Left lung (tissue), 10 donors: ENCODE results near the gene M1AP. TPM values are rescaled to one million over a fixed set of nuclear protein-coding genes. Genes with fewer than 3 reads are reported as not detected.
A peak's percentile ranks its signal among the peaks of the same experiment; 100 is the strongest.

Experiments used
- ATAC-seq: fragments of 200-7000 bp; cut with Tn5 transposase; one replicate; pipeline ENCODE4 v1.9.1; 2020; ENCODE audit warnings: moderate library complexity
- DNase-seq, 4 donors: peaks; one replicate each; pipeline ENCODE4 v3.0.0-alpha.2; 2013 to 2020
- H3K27ac ChIP-seq, 2 donors: fragments of 200-600 bp; sonication (generic) in 1 of 2; one replicate each; pipeline versions ENCODE4 v1.5.0 to v1.8.0; 2020 to 2021
- H3K27me3 ChIP-seq, 2 donors: fragments of 200-600 bp; sonication (generic) in 1 of 2; one replicate each; pipeline versions ENCODE4 v1.5.0 to v1.8.0; 2020 to 2021
- H3K36me3 ChIP-seq, 2 donors: fragments of 200-600 bp; sonication (generic) in 1 of 2; one replicate each; pipeline versions ENCODE4 v1.5.0 to v1.8.0; 2020 to 2021
- H3K4me1 ChIP-seq, 2 donors: fragments of 200-600 bp; one replicate each; pipeline ENCODE4 v1.8.0; 2021
- H3K4me3 ChIP-seq, 2 donors: fragments of 200-600 bp; sonication (generic) in 1 of 2; one replicate each; pipeline versions ENCODE4 v1.5.0 to v1.8.0; 2020 to 2021; ENCODE audit warnings: mild to moderate bottlenecking in 1 of 2
- H3K9me3 ChIP-seq, 2 donors: fragments of 200-600 bp; sonication (generic) in 1 of 2; one replicate each; pipeline versions ENCODE4 v1.5.0 to v1.8.0; 2020 to 2021
- CTCF ChIP-seq, 2 donors: fragments of 200-600 bp; sonication (generic) in 1 of 2; IDR thresholded peaks; one replicate each; pipeline versions ENCODE4 v1.5.0 to v1.8.0; 2021; ENCODE audit warnings: antibody characterized with exemption in 2 of 2
- intact Hi-C, 2 donors: fragments of 100-400 bp; cut with DNase I; formaldehyde crosslinking; loops; one replicate each; pipeline versions ENCODE4 v1.11.2 to v1.14.2; 2022
- polyA plus RNA-seq, 6 donors: library from polyadenylated mRNA; unstranded; fragments of 120-200 nt; gene quantifications; one replicate each; pipeline ENCODE4 v1.2.1, GENCODE V29; 2013; ENCODE audit not compliant: insufficient read length in 6 of 6
- total RNA-seq, 2 donors: library from RNA; stranded (reverse); fragmentation: NEBNext Ultra II Directional; extraction: Animal tissue kit (Norgen Biotek cat#: 25700); gene quantifications; one replicate each; pipeline ENCODE4 v1.2.1, GENCODE V29; 2021
- donor health status: DM: no; HTN: yes; CAD: no.
- donor health status: DM: no; HTN: no; CAD: no.

M1AP gene
- total and polyA plus RNA-seq, 8 donors: 0.14 to 1.1 (median 0.36) TPM

GRCh38 chr2:74560591-74560990, 87.5 kb downstream of the M1AP start:
- ATAC-seq: no peak
- Histone ChIP-seq H3K27me3 (peaks cover 0 to 7% of the 10 kb centered on the region in 2 donors), H3K27ac (no peak overlapping the region), H3K36me3 (peaks cover 0 to 11% of the 10 kb centered on the region in 2 donors), H3K4me1 (peaks cover 0 to 31% of the 10 kb centered on the region in 2 donors), H3K9me3 (no peaks in the 10 kb centered on the region), H3K4me3 (no peak overlapping the region)
- no peak for DNase-seq
- TF ChIP-seq CTCF (IDR thresholded peaks at IDR 0.05): no peak
- intact Hi-C loops: no loop called here

GRCh38 chr2:74559912-74560311, 88.2 kb downstream of the M1AP start:
- Histone ChIP-seq H3K27me3 (peaks cover 0 to 7% of the 10 kb centered on the region in 2 donors), H3K9me3 (no peaks in the 10 kb centered on the region), H3K4me3 (no peak overlapping the region), H3K4me1 (peaks cover 6 to 38% of the 10 kb centered on the region in 2 donors), H3K27ac (no peak overlapping the region), H3K36me3 (peaks cover 0 to 11% of the 10 kb centered on the region in 2 donors)
- ATAC-seq: no peak
- no peak for TF ChIP-seq CTCF (IDR thresholded peaks at IDR 0.05)
- intact Hi-C loops: no loop called here
- no peak for DNase-seq

GRCh38 chr2:74558284-74559230, 89.6 kb downstream of the M1AP start:
- intact Hi-C loops: no loop called here
- no peak for TF ChIP-seq CTCF (IDR thresholded peaks at IDR 0.05)

GRCh38 chr2:74556831-74557370, 91.2 kb downstream of the M1AP start:
- H3K4me3 ChIP-seq: no peak overlapping the region
- DNase-seq: no peak
- H3K36me3 ChIP-seq: peaks cover 0 to 11% of the 10 kb centered on the region in 2 donors
- intact Hi-C loops: no loop called here
- peaks cover 0 to 7% of the 10 kb centered on the region in 2 donors for H3K27me3 ChIP-seq
- no peak for ATAC-seq
- H3K4me1 ChIP-seq: peaks cover 13 to 47% of the 10 kb centered on the region in 2 donors
- TF ChIP-seq CTCF (IDR thresholded peaks at IDR 0.05): no peak
- no peaks in the 10 kb centered on the region for H3K9me3 ChIP-seq
- peak overlapping the region in 1 of 2 donors; percentile 28 for H3K27ac ChIP-seq

More at GRCh38 chr2:74558284-74559230, 89.6 kb downstream of the M1AP start:
- peaks cover 7 to 41% of the 10 kb centered on the region in 2 donors for H3K4me1 ChIP-seq
- no peak overlapping the region for H3K4me3 ChIP-seq
- H3K27me3 ChIP-seq: peaks cover 0 to 7% of the 10 kb centered on the region in 2 donors
- H3K9me3 ChIP-seq: no peaks in the 10 kb centered on the region
- no peak for DNase-seq
- ATAC-seq: no peak
- peaks cover 0 to 11% of the 10 kb centered on the region in 2 donors for H3K36me3 ChIP-seq
- peak overlapping the region in 1 of 2 donors; percentile 57 for H3K27ac ChIP-seq

GRCh38 chr2:74556159-74556558, 92.0 kb downstream of the M1AP start:
- intact Hi-C loops: no loop called here
- no peaks in the 10 kb centered on the region for H3K9me3 ChIP-seq
- H3K27ac ChIP-seq: peak overlapping the region; percentile 33 to 93
- peaks cover 13 to 47% of the 10 kb centered on the region in 2 donors for H3K4me1 ChIP-seq
- peak overlapping the region in 1 of 2 donors; percentile 95 for H3K4me3 ChIP-seq
- ATAC-seq: no peak
- no peak for TF ChIP-seq CTCF (IDR thresholded peaks at IDR 0.05)
- H3K36me3 ChIP-seq: peaks cover 0 to 11% of the 10 kb centered on the region in 2 donors
- peaks cover 0 to 7% of the 10 kb centered on the region in 2 donors for H3K27me3 ChIP-seq
- DNase-seq: no peak
